Astrocyte (in vitro differentiated cells and primary cell): Measurements from ENCODE around the gene CDH23. TPM values are rescaled to one million over a fixed set of nuclear protein-coding genes. Genes with fewer than 3 reads are reported as not detected.
A peak's percentile ranks its signal among the peaks of the same experiment; 100 is the strongest.

Source experiments
- DNase-seq: peaks from one replicate; pipeline ENCODE4 v3.0.0-alpha.2; 2010; ENCODE audit warnings: low read depth
- FAIRE-seq: peaks from 2 replicates; lab custom pipeline; 2011; peaks lifted over from hg19 to GRCh38; lab: Jason Lieb, UNC
- H2AFZ ChIP-seq: 2 replicates; pipeline ENCODE4 v1.6.0; 2012; ENCODE audit warnings: low read depth, low read length, inconsistent platforms
- H3K27ac ChIP-seq: 2 replicates; pipeline ENCODE4 v1.5.1; 2011; ENCODE audit warnings: low read depth, low read length, inconsistent platforms
- H3K27me3 ChIP-seq: 2 replicates; pipeline ENCODE4 v1.6.0; 2011; ENCODE audit warnings: low read length, inconsistent platforms; ENCODE audit not compliant: insufficient read depth
- H3K36me3 ChIP-seq: 2 replicates; pipeline ENCODE4 v1.5.1; 2011; ENCODE audit warnings: low read length, inconsistent platforms; ENCODE audit not compliant: insufficient read depth
- H3K4me1 ChIP-seq: 2 replicates; pipeline ENCODE4 v1.5.1; 2011; ENCODE audit warnings: low read length, inconsistent platforms; ENCODE audit not compliant: insufficient read depth
- H3K4me2 ChIP-seq: 2 replicates; pipeline ENCODE4 v1.6.0; 2012; ENCODE audit warnings: low read length, inconsistent platforms
- H3K4me3 ChIP-seq: 2 replicates; pipeline ENCODE4 v1.5.1; 2011; ENCODE audit warnings: low read depth, mild to moderate bottlenecking, low read length, inconsistent platforms; ENCODE audit not compliant: insufficient read depth
- H3K79me2 ChIP-seq: 2 replicates; pipeline ENCODE4 v1.6.0; 2012; ENCODE audit warnings: mild to moderate bottlenecking, low read length, inconsistent platforms; ENCODE audit not compliant: insufficient read depth
- H3K9ac ChIP-seq: 2 replicates; pipeline ENCODE4 v1.6.0; 2012; ENCODE audit warnings: mild to moderate bottlenecking, low read length, inconsistent platforms
- H3K9me3 ChIP-seq: 2 replicates; pipeline ENCODE4 v1.5.1; 2012; ENCODE audit warnings: low read depth, mild to moderate bottlenecking, low read length, inconsistent platforms; ENCODE audit not compliant: insufficient read depth
- H4K20me1 ChIP-seq: 2 replicates; pipeline ENCODE4 v1.6.0; 2012; ENCODE audit warnings: low read length, inconsistent platforms; ENCODE audit not compliant: insufficient read depth
- H3K27ac Mint-ChIP-seq: one replicate; pipeline ENCODE4 v1.8.0; 2021; ENCODE audit warnings: mild to moderate bottlenecking, mixed read lengths; ENCODE audit not compliant: unreplicated experiment
- H3K27me3 Mint-ChIP-seq: one replicate; pipeline ENCODE4 v1.8.0; 2021; ENCODE audit warnings: low read depth, mixed read lengths; ENCODE audit not compliant: unreplicated experiment
- H3K36me3 Mint-ChIP-seq: one replicate; pipeline ENCODE4 v1.8.0; 2021; ENCODE audit warnings: low read depth, mixed read lengths; ENCODE audit not compliant: unreplicated experiment
- H3K4me1 Mint-ChIP-seq: one replicate; pipeline ENCODE4 v1.8.0; 2021; ENCODE audit warnings: low read depth, mixed read lengths; ENCODE audit not compliant: unreplicated experiment
- H3K4me3 Mint-ChIP-seq: one replicate; pipeline ENCODE4 v1.8.0; 2021; ENCODE audit warnings: mild to moderate bottlenecking, moderate library complexity, mixed read lengths; ENCODE audit not compliant: unreplicated experiment
- H3K9me3 Mint-ChIP-seq: one replicate; pipeline ENCODE4 v1.8.0; 2021; ENCODE audit warnings: mild to moderate bottlenecking, mixed read lengths; ENCODE audit not compliant: unreplicated experiment
- CTCF ChIP-seq: IDR thresholded peaks from 2 replicates; pipeline ENCODE4 v1.5.1; 2011; ENCODE audit warnings: low read depth, mild to moderate bottlenecking, inconsistent platforms, low read length, moderate library complexity; ENCODE audit not compliant: insufficient read depth
- EZH2 ChIP-seq: IDR thresholded peaks from 2 replicates; pipeline ENCODE4 v1.6.1; 2012; ENCODE audit warnings: mild to moderate bottlenecking, low read length, inconsistent platforms; ENCODE audit not compliant: insufficient read depth
- total RNA-seq: library from RNA; stranded (reverse); gene quantifications from 2 replicates; pipeline ENCODE4 v1.2.1, GENCODE V29; 2021

Gene CDH23
- total RNA-seq, 1 donor from 2014 or later = not detected

- peaks cover 50% of the 10 kb centered on the region for H3K27me3 Mint-ChIP-seq
- Histone ChIP-seq H3K79me2 (no peaks in the 10 kb centered on the region), H2AFZ (no peak overlapping the region), H3K4me1 (no peaks in the 10 kb centered on the region), H3K9me3 (no peaks in the 10 kb centered on the region), H4K20me1 (no peaks in the 10 kb centered on the region), H3K27me3 (peaks cover 3% of the 10 kb centered on the region), H3K4me2 (no peak overlapping the region), H3K27ac (no peak overlapping the region), H3K36me3 (no peaks in the 10 kb centered on the region), H3K4me3 (no peak overlapping the region), H3K9ac (no peak overlapping the region)
- no peaks in the 10 kb centered on the region for H3K9me3 Mint-ChIP-seq
- no peaks in the 10 kb centered on the region for H3K4me1 Mint-ChIP-seq
- TF ChIP-seq EZH2 = no peak
- TF ChIP-seq CTCF = peak; percentile 30
- DNase-seq = no peak
- H3K27ac Mint-ChIP-seq = no peak overlapping the region
- no peaks in the 10 kb centered on the region for H3K36me3 Mint-ChIP-seq
- no peak for FAIRE-seq
- no peak overlapping the region for H3K4me3 Mint-ChIP-seq
These were observed 251.0 kb downstream of the CDH23 start for GRCh38 chr10:71647526-71648253.

- TF ChIP-seq EZH2 (no peak), CTCF (no peak)
- Histone ChIP-seq H3K4me3 (no peak overlapping the region), H3K79me2 (no peaks in the 10 kb centered on the region), H3K9ac (no peak overlapping the region), H3K4me2 (no peak overlapping the region), H4K20me1 (no peaks in the 10 kb centered on the region), H3K27ac (no peak overlapping the region), H3K4me1 (no peaks in the 10 kb centered on the region), H3K27me3 (peaks cover 3% of the 10 kb centered on the region), H3K9me3 (no peaks in the 10 kb centered on the region), H3K36me3 (no peaks in the 10 kb centered on the region), H2AFZ (no peak overlapping the region)
- no peak for FAIRE-seq
- Mint-ChIP-seq H3K36me3 (no peaks in the 10 kb centered on the region), H3K27me3 (peaks cover 50% of the 10 kb centered on the region), H3K4me1 (peaks cover 6% of the 10 kb centered on the region), H3K4me3 (no peak overlapping the region), H3K27ac (no peak overlapping the region), H3K9me3 (no peaks in the 10 kb centered on the region)
- no peak for DNase-seq
These were observed 251.7 kb downstream of the CDH23 start for GRCh38 chr10:71648254-71648932.

GRCh38 chr10:71648933-71649320 is 252.2 kb downstream of the CDH23 start:
- H3K9me3 Mint-ChIP-seq = no peaks in the 10 kb centered on the region
- H3K27ac Mint-ChIP-seq = no peak overlapping the region
- FAIRE-seq = no peak
- H3K27me3 ChIP-seq = peaks cover 9% of the 10 kb centered on the region
- peaks cover 51% of the 10 kb centered on the region for H3K27me3 Mint-ChIP-seq
- no peaks in the 10 kb centered on the region for H3K36me3 Mint-ChIP-seq
- no peak for DNase-seq
- H4K20me1 ChIP-seq = no peaks in the 10 kb centered on the region
- no peaks in the 10 kb centered on the region for H3K4me1 ChIP-seq
- TF ChIP-seq CTCF (no peak), EZH2 (no peak)
- no peak overlapping the region for H3K4me3 ChIP-seq
- H3K4me3 Mint-ChIP-seq = no peak overlapping the region
- peaks cover 6% of the 10 kb centered on the region for H3K4me1 Mint-ChIP-seq
- H3K9ac ChIP-seq = no peak overlapping the region
- no peaks in the 10 kb centered on the region for H3K36me3 ChIP-seq
- H3K4me2 ChIP-seq = no peak overlapping the region
- H3K27ac ChIP-seq = no peak overlapping the region
- no peak overlapping the region for H2AFZ ChIP-seq
- no peaks in the 10 kb centered on the region for H3K79me2 ChIP-seq
- no peaks in the 10 kb centered on the region for H3K9me3 ChIP-seq
